MM.1S (cell line): ENCODE results near the gene NRG3.

Experiments used
- DNase-seq: peaks from one replicate; pipeline ENCODE4 v3.0.0-alpha.2; 2015
- H2AFZ ChIP-seq: fragments of 300-600 bp; sonication (generic); 2 replicates; pipeline ENCODE4 v1.6.0; 2016; ENCODE audit warnings: antibody characterized with exemption, low read length
- H3F3A ChIP-seq: fragments of 300-600 bp; sonication (generic); 2 replicates; pipeline ENCODE4 v1.6.1; 2016; ENCODE audit warnings: mild to moderate bottlenecking, antibody characterized with exemption, low read length, moderate library complexity, mixed read lengths; ENCODE audit not compliant: insufficient read depth
- H3K27ac ChIP-seq: fragments of 300-600 bp; sonication (generic); 2 replicates; pipeline ENCODE4 v1.5.1; 2016; ENCODE audit warnings: mild to moderate bottlenecking, low read length
- H3K27me3 ChIP-seq: fragments of 300-600 bp; sonication (generic); replicated peaks from 2 replicates; pipeline ENCODE4 v1.6.0; 2016; ENCODE audit warnings: low read length; ENCODE audit not compliant: insufficient read depth
- H3K36me3 ChIP-seq: fragments of 300-600 bp; sonication (generic); replicated peaks from 2 replicates; pipeline ENCODE4 v1.6.1; 2016; ENCODE audit warnings: mild to moderate bottlenecking, low read length, mixed read lengths; ENCODE audit not compliant: insufficient read depth
- H3K4me1 ChIP-seq: fragments of 300-600 bp; sonication (generic); 2 replicates; pipeline ENCODE4 v1.6.1; 2016; ENCODE audit warnings: low read length, mixed read lengths
- H3K4me2 ChIP-seq: fragments of 300-600 bp; sonication (generic); 2 replicates; pipeline ENCODE4 v1.6.0; 2016; ENCODE audit warnings: low read depth, low read length
- H3K4me3 ChIP-seq: fragments of 300-600 bp; sonication (generic); 2 replicates; pipeline ENCODE4 v1.5.1; 2016; ENCODE audit warnings: low read length, mixed read lengths
- H3K79me2 ChIP-seq: fragments of 300-600 bp; sonication (generic); 2 replicates; pipeline ENCODE4 v1.6.1; 2016; ENCODE audit warnings: mixed run types, low read length, mixed read lengths
- H3K9ac ChIP-seq: fragments of 300-600 bp; sonication (generic); 2 replicates; pipeline ENCODE4 v1.6.1; 2016; ENCODE audit warnings: low read length, mixed read lengths
- H3K9me2 ChIP-seq: fragments of 300-600 bp; sonication (generic); replicated peaks from 2 replicates; pipeline ENCODE4 v1.6.1; 2016; ENCODE audit warnings: mild to moderate bottlenecking, low read length, mixed read lengths; ENCODE audit not compliant: insufficient read depth
- H3K9me3 ChIP-seq: fragments of 300-600 bp; sonication (generic); replicated peaks from 2 replicates; pipeline ENCODE4 v1.6.1; 2016; ENCODE audit warnings: mild to moderate bottlenecking, low read length, mixed read lengths; ENCODE audit not compliant: insufficient read depth
- H4K20me1 ChIP-seq: fragments of 300-600 bp; sonication (generic); 2 replicates; pipeline ENCODE4 v1.6.1; 2016; ENCODE audit warnings: mild to moderate bottlenecking, low read length, moderate library complexity, mixed read lengths; ENCODE audit not compliant: insufficient read depth
- EZH2 ChIP-seq: fragments of 300-600 bp; sonication (generic); optimal IDR thresholded peaks from 2 replicates; pipeline ENCODE3; 2017; ENCODE audit warnings: low read depth, mild to moderate bottlenecking, antibody characterized with exemption, low read length, mixed read lengths
- EZH2phosphoT487 ChIP-seq: fragments of 300-600 bp; sonication (generic); IDR thresholded peaks from 2 replicates; pipeline ENCODE4 v1.6.1; 2018; ENCODE audit warnings: antibody characterized with exemption, low read length
- TF ChIP-seq, protein P1 (sequence below): fragments of 300-600 bp; sonication (generic); IDR thresholded peaks from 2 replicates; pipeline ENCODE4 v1.5.1; 2016; ENCODE audit warnings: antibody characterized with exemption, low read length, mixed read lengths

Gene NRG3

GRCh38 chr10:82968533-82968932 is 1093.5 kb downstream of the NRG3 start:
- no peaks in the 10 kb centered on the region for H3K9me3 ChIP-seq
- no peak overlapping the region for H2AFZ ChIP-seq
- no peaks in the 10 kb centered on the region for H3K27me3 ChIP-seq
- DNase-seq: no peak
- no peaks in the 10 kb centered on the region for H4K20me1 ChIP-seq
- no peak overlapping the region for H3K4me2 ChIP-seq
- H3K9me2 ChIP-seq: no peaks in the 10 kb centered on the region
- no peaks in the 10 kb centered on the region for H3K36me3 ChIP-seq
- H3K79me2 ChIP-seq: no peaks in the 10 kb centered on the region
- H3K4me3 ChIP-seq: no peak overlapping the region
- H3K4me1 ChIP-seq: no peaks in the 10 kb centered on the region
- TF ChIP-seq EZH2 (no peak), EZH2phosphoT487 (no peak)
- TF ChIP-seq, protein P1, sequence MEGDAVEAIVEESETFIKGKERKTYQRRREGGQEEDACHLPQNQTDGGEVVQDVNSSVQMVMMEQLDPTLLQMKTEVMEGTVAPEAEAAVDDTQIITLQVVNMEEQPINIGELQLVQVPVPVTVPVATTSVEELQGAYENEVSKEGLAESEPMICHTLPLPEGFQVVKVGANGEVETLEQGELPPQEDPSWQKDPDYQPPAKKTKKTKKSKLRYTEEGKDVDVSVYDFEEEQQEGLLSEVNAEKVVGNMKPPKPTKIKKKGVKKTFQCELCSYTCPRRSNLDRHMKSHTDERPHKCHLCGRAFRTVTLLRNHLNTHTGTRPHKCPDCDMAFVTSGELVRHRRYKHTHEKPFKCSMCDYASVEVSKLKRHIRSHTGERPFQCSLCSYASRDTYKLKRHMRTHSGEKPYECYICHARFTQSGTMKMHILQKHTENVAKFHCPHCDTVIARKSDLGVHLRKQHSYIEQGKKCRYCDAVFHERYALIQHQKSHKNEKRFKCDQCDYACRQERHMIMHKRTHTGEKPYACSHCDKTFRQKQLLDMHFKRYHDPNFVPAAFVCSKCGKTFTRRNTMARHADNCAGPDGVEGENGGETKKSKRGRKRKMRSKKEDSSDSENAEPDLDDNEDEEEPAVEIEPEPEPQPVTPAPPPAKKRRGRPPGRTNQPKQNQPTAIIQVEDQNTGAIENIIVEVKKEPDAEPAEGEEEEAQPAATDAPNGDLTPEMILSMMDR: no peak
- H3F3A ChIP-seq: no peaks in the 10 kb centered on the region
- H3K27ac ChIP-seq: no peak overlapping the region
- H3K9ac ChIP-seq: no peak overlapping the region

GRCh38 chr10:82969405-82969804 is 1094.4 kb downstream of the NRG3 start:
- H3F3A ChIP-seq: no peaks in the 10 kb centered on the region
- DNase-seq: peak; percentile 40
- TF ChIP-seq, protein P1: peak; percentile 49
- TF ChIP-seq EZH2phosphoT487: no peak
- no peak overlapping the region for H3K4me3 ChIP-seq
- no peak overlapping the region for H3K27ac ChIP-seq
- no peaks in the 10 kb centered on the region for H3K4me1 ChIP-seq
- H3K27me3 ChIP-seq: no peaks in the 10 kb centered on the region
- no peak overlapping the region for H2AFZ ChIP-seq
- no peaks in the 10 kb centered on the region for H3K79me2 ChIP-seq
- H3K9me2 ChIP-seq: no peaks in the 10 kb centered on the region
- no peak overlapping the region for H3K9ac ChIP-seq
- no peak overlapping the region for H3K4me2 ChIP-seq
- H3K36me3 ChIP-seq: no peaks in the 10 kb centered on the region
- H4K20me1 ChIP-seq: no peaks in the 10 kb centered on the region
- H3K9me3 ChIP-seq: no peaks in the 10 kb centered on the region

DNA sequence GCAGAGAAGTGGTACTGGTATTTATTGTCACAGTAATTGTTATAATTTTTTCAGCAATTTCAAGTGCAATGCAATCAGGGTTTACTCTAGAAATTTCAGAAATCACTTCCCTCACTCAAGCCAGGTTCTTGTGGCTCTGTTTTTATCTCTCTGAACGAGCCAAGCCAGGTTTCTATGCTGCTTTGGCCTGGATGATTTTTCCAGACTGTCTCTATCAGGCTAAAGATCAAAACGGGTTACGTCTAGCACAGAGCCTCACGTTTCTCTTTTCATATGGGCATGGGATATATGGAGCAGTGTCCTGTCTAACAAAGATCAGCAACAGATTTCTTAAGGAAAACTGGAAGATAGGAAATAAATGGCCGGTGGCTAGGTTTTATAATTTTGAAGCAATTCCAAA is 1105.3 kb downstream of the NRG3 start:
- no peaks in the 10 kb centered on the region for H3K9me3 ChIP-seq
- no peaks in the 10 kb centered on the region for H3K27me3 ChIP-seq
- no peak overlapping the region for H3K4me3 ChIP-seq
- H4K20me1 ChIP-seq: no peaks in the 10 kb centered on the region
- H2AFZ ChIP-seq: no peak overlapping the region
- no peak overlapping the region for H3K27ac ChIP-seq
- no peaks in the 10 kb centered on the region for H3K36me3 ChIP-seq
- no peaks in the 10 kb centered on the region for H3K79me2 ChIP-seq
- DNase-seq: no peak
- H3K4me1 ChIP-seq: no peaks in the 10 kb centered on the region
- H3K9ac ChIP-seq: no peak overlapping the region
- no peaks in the 10 kb centered on the region for H3F3A ChIP-seq
- TF ChIP-seq, protein P1: no peak
- no peak for TF ChIP-seq EZH2
- TF ChIP-seq EZH2phosphoT487: no peak
- H3K4me2 ChIP-seq: no peak overlapping the region
- no peaks in the 10 kb centered on the region for H3K9me2 ChIP-seq
